Eye (tissue), 1 donor: ENCODE measurements around the gene C11orf98.
A peak's percentile ranks its signal among the peaks of the same experiment; 100 is the strongest.
"Not testable (repeated sequence)": the region's sequence is repeated elsewhere in the genome, so short reads cannot be mapped to it uniquely, and the experiment has no call there.

Experiments used
- DNase-seq: peaks from one replicate; pipeline ENCODE4 v3.0.0-alpha.2; 2015

C11orf98 gene

GRCh38 chr11:62648967-62649364, 16.0 kb downstream of the C11orf98 start:
- DNase-seq: no peak

- no peak for DNase-seq
These were observed 16.6 kb downstream of the C11orf98 start for GRCh38 chr11:62648185-62648966.

- no peak for DNase-seq
These were observed 17.4 kb downstream of the C11orf98 start for GRCh38 chr11:62647609-62648005.

GRCh38 chr11:62646825-62647608, 18.0 kb downstream of the C11orf98 start:
- DNase-seq: no peak

- DNase-seq: peak; percentile 99
These were observed 18.8 kb downstream of the C11orf98 start, which contains the start of gene GANAB for GRCh38 chr11:62645946-62646824. Gene GANAB, minus strand, starts transcription at chr11:62646613. Its CDS starts 14 bp downstream, at chr11:62646599.

GRCh38 chr11:62645671-62645945, 19.4 kb downstream of the C11orf98 start:
- no peak for DNase-seq

GRCh38 chr11:62644220-62644619, 20.8 kb downstream of the C11orf98 start:
- no peak for DNase-seq

- no peak for DNase-seq
These were observed 32.5 kb downstream of the C11orf98 start for GRCh38 chr11:62632492-62632891.

- no peak for DNase-seq
These were observed 37.3 kb downstream of the C11orf98 start for GRCh38 chr11:62627713-62628112.

GRCh38 chr11:62622476-62623089, 42.4 kb downstream of the C11orf98 start:
- DNase-seq: no peak

- peak; percentile 98 for DNase-seq
These were observed 43.2 kb downstream of the C11orf98 start, which contains the start of gene B3GAT3 for GRCh38 chr11:62621567-62622470. Gene B3GAT3, minus strand, starts transcription at chr11:62621986. Its CDS starts 39 bp downstream, at chr11:62621947.

- DNase-seq: peak; percentile 4
These were observed 43.9 kb downstream of the C11orf98 start for GRCh38 chr11:62621027-62621566.

- not testable (repeated sequence) for DNase-seq
These were observed 48.1 kb downstream of the C11orf98 start for GRCh38 chr11:62616957-62617356.

GRCh38 chr11:62615521-62615920, 49.5 kb downstream of the C11orf98 start:
- no peak for DNase-seq

- no peak for DNase-seq
These were observed 50.7 kb downstream of the C11orf98 start for GRCh38 chr11:62614275-62614674.

GRCh38 chr11:62613291-62613778, 51.7 kb downstream of the C11orf98 start:
- DNase-seq: no peak
